Activated CD8-positive, alpha-beta memory T cell treated with anti-CD3 and anti-CD28 coated beads, Interleukin-2, amount 10 ng/mL, durations not matched to agents 7 days and 5 days (primary cell): ENCODE results near the gene NACA2. TPM values are rescaled to one million over a fixed set of nuclear protein-coding genes. Genes with fewer than 3 reads are reported as not detected.
A peak's percentile ranks its signal among the peaks of the same experiment; 100 is the strongest.
"Not testable (repeated sequence)": the region's sequence is repeated elsewhere in the genome, so short reads cannot be mapped to it uniquely, and the experiment has no call there.

Experiments
- ATAC-seq: fragments of 150-1000 bp; cut with Tn5 transposase; one replicate; pipeline ENCODE4 v1.10.0; 2021; ENCODE audit warnings: moderate library complexity
- CTCF ChIA-PET: fragments of 350-600 bp; sonication (Branson Sonifier 250); formaldehyde crosslinking; loops from one replicate; lab custom pipeline; 2021; ENCODE audit warnings: antibody characterized with exemption; lab: Charles Lee
- DNase-seq: peaks from one replicate; pipeline ENCODE4 v3.0.0-alpha.2; 2020
- H3K27ac Mint-ChIP-seq: one replicate; pipeline ENCODE4 v1.8.0; 2021; ENCODE audit warnings: mild to moderate bottlenecking, mixed read lengths
- H3K27me3 Mint-ChIP-seq: one replicate; pipeline ENCODE4 v1.8.0; 2021; ENCODE audit warnings: mixed read lengths
- H3K36me3 Mint-ChIP-seq: one replicate; pipeline ENCODE4 v1.8.0; 2021; ENCODE audit warnings: mild to moderate bottlenecking, mixed read lengths
- H3K4me1 Mint-ChIP-seq: one replicate; pipeline ENCODE4 v1.8.0; 2021; ENCODE audit warnings: mixed read lengths
- H3K4me3 Mint-ChIP-seq: one replicate; pipeline ENCODE4 v1.8.0; 2021; ENCODE audit warnings: mild to moderate bottlenecking, moderate library complexity, mixed read lengths
- H3K9me3 Mint-ChIP-seq: one replicate; pipeline ENCODE4 v1.8.0; 2022; ENCODE audit warnings: low read depth, mixed read lengths
- total RNA-seq, 2 experiments: library from RNA; stranded (reverse); gene quantifications; one replicate each; pipeline ENCODE4 v1.2.3, GENCODE V29; 2021

Gene NACA2
- not detected for total RNA-seq

GRCh38 chr17:61591018-61591417, at the start of gene NACA2:
NACA2 (minus strand) TSS chr17:61591219; CDS start chr17:61591180, 39 bp downstream.
- Mint-ChIP-seq H3K4me3 (no peak within 1 kb of the TSS), H3K9me3 (no peaks in the 10 kb centered on the region), H3K4me1 (no peaks in the 10 kb centered on the region), H3K27ac (no peak within 1 kb of the TSS), H3K36me3 (no peaks in the 10 kb centered on the region), H3K27me3 (peaks cover 27% of the 10 kb centered on the region)
- CTCF ChIA-PET, result no interaction called here
- DNase-seq (no peak), ATAC-seq (no peak)

GRCh38 chr17:61639818-61640217, 48.8 kb upstream of the NACA2 start:
- Mint-ChIP-seq H3K9me3 (no peaks in the 10 kb centered on the region), H3K4me3 (no peak overlapping the region), H3K36me3 (no peaks in the 10 kb centered on the region), H3K4me1 (peaks cover 2% of the 10 kb centered on the region), H3K27ac (no peak overlapping the region), H3K27me3 (peaks cover 58% of the 10 kb centered on the region)
- DNase-seq (no peak), ATAC-seq (no peak)
- CTCF ChIA-PET, result no interaction called here

- no peaks in the 10 kb centered on the region for H3K9me3 Mint-ChIP-seq
- H3K27ac Mint-ChIP-seq, result no peak overlapping the region
- no peaks in the 10 kb centered on the region for H3K36me3 Mint-ChIP-seq
- no peak overlapping the region for H3K4me3 Mint-ChIP-seq
- peaks cover 2% of the 10 kb centered on the region for H3K4me1 Mint-ChIP-seq
- CTCF ChIA-PET, result no interaction called here
- peaks cover 61% of the 10 kb centered on the region for H3K27me3 Mint-ChIP-seq
- ATAC-seq, result no peak
- no peak for DNase-seq
Measured at GRCh38 chr17:61638087-61638486, 47.1 kb upstream of the NACA2 start.

DNA sequence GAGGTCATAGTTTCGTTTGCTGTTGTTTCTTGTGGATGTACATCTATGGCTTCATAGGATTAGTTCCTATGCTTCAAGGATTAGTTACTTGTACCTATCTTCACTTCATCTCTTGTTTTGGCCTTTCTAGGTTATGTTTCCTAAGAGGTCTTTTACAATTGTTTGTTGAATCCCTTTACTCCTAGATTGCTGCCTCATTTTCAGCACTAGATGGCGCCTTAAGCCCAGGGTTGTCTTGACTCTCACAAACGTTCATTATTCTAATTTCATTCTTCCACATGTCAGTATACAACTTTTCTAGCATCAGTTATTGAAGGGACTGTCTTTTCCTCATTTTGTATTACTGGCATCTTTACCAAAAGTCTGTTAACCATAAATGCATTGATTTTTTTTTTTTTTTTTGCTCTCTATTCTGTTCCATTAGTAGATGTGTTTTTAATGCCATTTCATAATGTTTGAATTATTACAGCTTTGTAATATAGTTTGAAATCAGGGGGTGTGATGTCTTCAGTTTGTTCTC, 45.0 kb upstream of the NACA2 start:
- Mint-ChIP-seq H3K27ac (no peak overlapping the region), H3K9me3 (no peaks in the 10 kb centered on the region), H3K4me3 (no peak overlapping the region), H3K27me3 (peaks cover 73% of the 10 kb centered on the region), H3K4me1 (peaks cover 2% of the 10 kb centered on the region), H3K36me3 (no peaks in the 10 kb centered on the region)
- CTCF ChIA-PET, result interaction anchor here (0.6 to 3.7 kb wide), 8 partner anchors 9 to 1485 kb away, joined by 3 to 18 read pairs (median 3); no protein-coding TSS in a partner anchor
- peak; percentile 76 for DNase-seq
- peak; percentile 42 for ATAC-seq

GRCh38 chr17:61634942-61635538, 44.0 kb upstream of the NACA2 start:
- Mint-ChIP-seq H3K4me1 (peaks cover 2% of the 10 kb centered on the region), H3K27ac (no peak overlapping the region), H3K36me3 (no peaks in the 10 kb centered on the region), H3K27me3 (peaks cover 79% of the 10 kb centered on the region), H3K4me3 (no peak overlapping the region), H3K9me3 (no peaks in the 10 kb centered on the region)
- DNase-seq (no peak), ATAC-seq (no peak)
- CTCF ChIA-PET, result interaction anchor here (0.7 to 3.7 kb wide), 6 partner anchors 10 to 474 kb away, joined by 3 to 18 read pairs (median 4); no protein-coding TSS in a partner anchor

GRCh38 chr17:61634011-61634539, 43.1 kb upstream of the NACA2 start:
- ATAC-seq (no peak), DNase-seq (no peak)
- H3K4me1 Mint-ChIP-seq, result peaks cover 2% of the 10 kb centered on the region
- no peaks in the 10 kb centered on the region for H3K9me3 Mint-ChIP-seq
- H3K36me3 Mint-ChIP-seq, result no peaks in the 10 kb centered on the region
- CTCF ChIA-PET, result interaction anchor here (0.7 to 3.7 kb wide), 4 partner anchors 202 to 475 kb away, joined by 3 to 18 read pairs (median 6); no protein-coding TSS in a partner anchor
- H3K27me3 Mint-ChIP-seq, result peaks cover 77% of the 10 kb centered on the region
- no peak overlapping the region for H3K27ac Mint-ChIP-seq
- no peak overlapping the region for H3K4me3 Mint-ChIP-seq

- Mint-ChIP-seq H3K27ac (no peak overlapping the region), H3K4me3 (no peak overlapping the region), H3K36me3 (no peaks in the 10 kb centered on the region), H3K27me3 (peaks cover 66% of the 10 kb centered on the region), H3K4me1 (peaks cover 2% of the 10 kb centered on the region), H3K9me3 (no peaks in the 10 kb centered on the region)
- no peak for ATAC-seq
- CTCF ChIA-PET, result no interaction called here
- no peak for DNase-seq
Measured at GRCh38 chr17:61632826-61633225, 41.8 kb upstream of the NACA2 start.

DNA sequence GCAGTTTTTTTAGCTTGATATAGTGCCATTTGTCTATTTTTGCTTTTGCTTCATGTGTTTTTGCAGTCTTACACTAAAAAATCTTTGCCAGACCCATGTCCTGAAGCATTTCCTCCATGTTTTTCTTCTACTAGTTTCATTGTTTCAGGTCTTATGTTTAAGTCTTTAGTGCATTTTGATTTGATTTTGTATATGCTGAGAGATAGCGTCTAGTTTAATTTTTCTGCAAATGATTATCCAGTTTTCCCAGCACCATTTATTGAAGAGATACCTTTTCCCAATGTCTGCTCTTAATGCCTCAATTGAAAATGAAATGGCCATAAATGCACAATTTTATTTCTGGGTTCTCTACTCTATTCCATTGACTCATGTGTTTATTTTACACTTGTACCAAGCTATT, 40.8 kb upstream of the NACA2 start:
- no peak overlapping the region for H3K27ac Mint-ChIP-seq
- H3K4me1 Mint-ChIP-seq, result peaks cover 2% of the 10 kb centered on the region
- peaks cover 66% of the 10 kb centered on the region for H3K27me3 Mint-ChIP-seq
- no peak for DNase-seq
- H3K4me3 Mint-ChIP-seq, result no peak overlapping the region
- CTCF ChIA-PET, result interaction anchor here (0.6 kb wide), 1 partner anchor 452 kb away, joined by 3 read pairs; no protein-coding TSS in a partner anchor
- no peaks in the 10 kb centered on the region for H3K9me3 Mint-ChIP-seq
- no peaks in the 10 kb centered on the region for H3K36me3 Mint-ChIP-seq
- ATAC-seq, result no peak

- not testable (repeated sequence) for H3K4me1 Mint-ChIP-seq, ATAC-seq, H3K9me3 Mint-ChIP-seq, H3K36me3 Mint-ChIP-seq, H3K27ac Mint-ChIP-seq, DNase-seq, H3K4me3 Mint-ChIP-seq
- CTCF ChIA-PET, result interaction anchor here (2.0 kb wide), 1 partner anchor 481 kb away, joined by 7 read pairs; no protein-coding TSS in a partner anchor
- peaks cover 65% of the 10 kb centered on the region for H3K27me3 Mint-ChIP-seq
Measured at GRCh38 chr17:61628158-61628557, 37.1 kb upstream of the NACA2 start.

- no peaks in the 10 kb centered on the region for H3K9me3 Mint-ChIP-seq
- H3K36me3 Mint-ChIP-seq, result no peaks in the 10 kb centered on the region
- no peak overlapping the region for H3K4me3 Mint-ChIP-seq
- no peak overlapping the region for H3K27ac Mint-ChIP-seq
- DNase-seq (no peak), ATAC-seq (no peak)
- no peaks in the 10 kb centered on the region for H3K4me1 Mint-ChIP-seq
- CTCF ChIA-PET, result no interaction called here
- H3K27me3 Mint-ChIP-seq, result peaks cover 64% of the 10 kb centered on the region
Measured at GRCh38 chr17:61627658-61628057, 36.6 kb upstream of the NACA2 start.

GRCh38 chr17:61627125-61627524, 36.1 kb upstream of the NACA2 start:
- H3K36me3 Mint-ChIP-seq, result no peaks in the 10 kb centered on the region
- DNase-seq, result no peak
- ATAC-seq, result no peak
- H3K4me3 Mint-ChIP-seq, result no peak overlapping the region
- H3K27ac Mint-ChIP-seq, result no peak overlapping the region
- H3K4me1 Mint-ChIP-seq, result no peaks in the 10 kb centered on the region
- peaks cover 65% of the 10 kb centered on the region for H3K27me3 Mint-ChIP-seq
- no peaks in the 10 kb centered on the region for H3K9me3 Mint-ChIP-seq
- CTCF ChIA-PET, result no interaction called here

DNA sequence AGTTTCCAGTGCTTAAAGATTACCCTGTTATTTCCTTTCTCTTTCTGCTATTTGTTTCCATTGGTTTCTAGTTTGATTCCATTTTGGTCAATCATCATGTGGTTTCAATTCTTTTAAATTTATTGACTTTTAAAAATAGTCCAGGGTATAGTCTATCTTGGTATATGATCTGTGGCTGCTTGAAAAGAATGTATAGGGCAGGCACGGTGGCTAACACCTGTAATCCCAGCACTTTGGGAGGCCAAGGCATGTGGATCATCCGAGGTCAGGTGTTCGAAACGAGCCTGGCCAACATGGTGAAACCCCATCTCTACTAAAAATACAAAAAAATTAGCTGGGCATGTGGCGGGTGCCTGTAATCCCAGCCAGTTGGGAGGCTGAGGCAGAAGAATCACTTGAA, 34.5 kb upstream of the NACA2 start:
- DNase-seq (no peak), ATAC-seq (no peak)
- CTCF ChIA-PET, result interaction anchor here (1.0 kb wide), 1 partner anchor 10 kb away, joined by 3 read pairs; no protein-coding TSS in a partner anchor
- H3K27ac Mint-ChIP-seq, result no peak overlapping the region
- no peaks in the 10 kb centered on the region for H3K4me1 Mint-ChIP-seq
- H3K9me3 Mint-ChIP-seq, result no peaks in the 10 kb centered on the region
- H3K27me3 Mint-ChIP-seq, result peaks cover 58% of the 10 kb centered on the region
- H3K36me3 Mint-ChIP-seq, result no peaks in the 10 kb centered on the region
- H3K4me3 Mint-ChIP-seq, result no peak overlapping the region

GRCh38 chr17:61624951-61625350, 33.9 kb upstream of the NACA2 start:
- CTCF ChIA-PET, result interaction anchor here (1.0 kb wide), 1 partner anchor 11 kb away, joined by 3 read pairs; no protein-coding TSS in a partner anchor
- Mint-ChIP-seq H3K4me3 (no peak overlapping the region), H3K4me1 (no peaks in the 10 kb centered on the region), H3K27ac (no peak overlapping the region), H3K9me3 (peaks cover 1% of the 10 kb centered on the region), H3K36me3 (no peaks in the 10 kb centered on the region), H3K27me3 (peaks cover 54% of the 10 kb centered on the region)
- no peak for ATAC-seq
- no peak for DNase-seq

DNA sequence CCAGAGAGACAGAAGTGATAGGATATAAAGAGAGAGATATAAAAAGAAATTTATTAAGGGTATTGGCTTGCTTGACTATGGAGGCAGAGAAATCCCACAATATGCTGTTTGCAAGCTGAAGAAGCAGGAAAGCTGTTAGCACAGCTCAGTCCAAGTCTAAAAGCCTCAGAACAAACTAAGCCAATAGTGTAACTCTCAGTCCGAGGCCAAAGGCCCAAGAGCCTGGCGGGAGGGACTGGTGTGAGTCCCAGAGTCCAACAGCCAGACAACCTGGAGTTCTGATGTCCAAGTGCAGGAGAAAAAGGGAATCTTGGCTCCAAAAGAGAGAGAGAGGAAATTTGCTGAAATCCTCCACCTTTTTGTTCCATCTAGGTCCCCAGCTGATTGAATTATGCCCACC, 30.3 kb upstream of the NACA2 start:
- CTCF ChIA-PET, result no interaction called here
- Mint-ChIP-seq H3K36me3 (peaks cover 3% of the 10 kb centered on the region), H3K27me3 (peaks cover 60% of the 10 kb centered on the region), H3K4me3 (no peak overlapping the region), H3K4me1 (no peaks in the 10 kb centered on the region), H3K9me3 (peaks cover 6% of the 10 kb centered on the region), H3K27ac (no peak overlapping the region)
- DNase-seq (no peak), ATAC-seq (no peak)
